Measurements from ENCODE around the gene RALGDS. TPM values are rescaled to one million over a fixed set of nuclear protein-coding genes. Genes with fewer than 3 reads are reported as not detected.

RALGDS gene
- total RNA-seq, 1 experiment from 2014 or later, result 13.7 TPM

DNA sequence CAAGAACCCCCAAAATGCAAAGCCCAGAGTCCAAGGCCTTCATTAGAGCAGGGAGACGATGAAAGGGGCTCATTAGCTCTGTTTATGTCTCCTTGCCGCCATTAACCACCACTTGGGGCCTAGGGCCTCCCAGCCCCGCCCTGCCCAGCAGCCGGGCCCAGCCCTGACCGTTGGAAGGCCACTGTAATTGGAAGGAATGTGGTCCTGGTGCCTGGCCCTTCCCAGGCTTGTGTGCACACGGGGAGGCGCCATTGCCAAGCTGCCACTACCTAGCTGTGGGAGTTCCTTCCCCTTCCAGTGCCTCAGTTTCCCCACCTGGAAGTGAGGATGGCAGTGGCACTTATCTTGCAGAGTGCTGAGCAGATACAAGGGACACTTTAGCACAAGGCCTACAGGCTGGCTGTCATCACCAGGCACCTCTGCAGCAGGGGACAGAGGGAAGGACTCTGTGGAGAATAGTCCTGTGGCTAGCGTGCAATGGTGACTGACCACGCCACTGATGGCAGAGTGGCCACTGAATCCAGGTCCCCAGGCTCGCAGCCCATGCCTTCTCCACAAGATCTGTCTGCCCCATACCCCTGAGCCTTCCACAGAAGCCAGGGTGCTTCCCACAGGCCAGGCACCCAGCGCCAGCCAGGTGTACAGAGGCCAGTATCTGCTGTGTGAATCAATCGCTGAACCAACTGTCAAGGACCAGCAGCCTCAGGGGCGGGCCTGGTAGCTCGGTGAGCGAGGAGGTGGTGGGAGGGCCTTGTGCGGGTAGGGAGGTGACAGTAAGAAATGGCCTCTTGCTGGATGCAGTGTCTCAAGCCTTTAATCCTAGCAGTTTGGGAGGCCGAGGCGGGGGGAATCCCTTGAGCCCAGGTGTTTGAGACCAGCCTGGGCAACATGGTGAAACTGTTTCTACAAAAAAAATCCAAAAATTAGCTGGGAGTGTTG lies 21.9 kb upstream of the RALGDS start:
- Mint-ChIP-seq H3K27me3 (ENCODE audit: unreplicated experiment) (no peaks in the 10 kb centered on the region), H3K4me1 (ENCODE audit: low read depth, unreplicated experiment) (no peaks in the 10 kb centered on the region)
- intact Hi-C loops (cut with micrococcal nuclease; ENCODE audit: unreplicated experiment), result loop anchor here (10.0 kb wide), 1 partner anchor 108 kb away; the partner anchor contains the start of gene GTF3C5

DNA sequence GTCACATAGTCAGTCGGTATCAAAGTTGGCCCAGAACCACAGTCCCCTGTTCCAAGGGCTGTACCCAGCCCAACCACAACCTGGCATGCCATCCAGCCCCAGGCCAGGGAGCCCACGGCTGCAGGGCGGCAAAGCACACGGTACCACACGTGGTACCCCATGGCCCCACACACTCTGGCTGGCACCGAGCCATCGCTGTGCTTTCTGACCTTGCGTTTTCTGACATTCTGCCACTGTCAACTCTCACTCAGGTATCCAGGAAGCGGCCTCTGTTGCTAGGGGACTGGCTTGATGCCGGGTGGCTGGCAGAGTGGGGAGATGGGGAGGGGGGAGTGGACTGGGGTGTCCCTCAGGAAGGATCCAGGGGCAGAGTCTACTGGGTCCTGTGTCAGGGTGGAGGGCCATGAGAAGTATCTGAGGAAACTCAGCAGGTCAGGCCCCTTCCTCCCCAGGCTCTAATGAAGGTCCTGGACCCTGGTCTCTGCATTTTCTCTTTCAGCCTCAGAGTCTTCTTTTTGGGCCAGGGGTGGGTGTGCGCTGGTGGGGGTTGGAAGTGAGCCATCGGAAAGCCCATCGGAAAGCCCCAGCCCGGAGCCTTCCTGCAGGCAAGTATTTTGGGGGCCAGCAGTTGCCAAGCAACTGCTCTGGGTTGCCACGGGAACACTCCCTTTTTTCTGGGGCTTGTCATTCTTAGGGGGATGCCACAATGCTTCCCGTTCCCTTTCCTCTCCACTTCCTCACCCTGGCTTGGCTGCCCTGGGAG lies 21.0 kb upstream of the RALGDS start:
- CTCF ChIA-PET, result no interaction called here

More for the DNA sequence above, 21.9 kb upstream of the RALGDS start:
- peaks cover 11% of the 10 kb centered on the region for H3K36me3 Mint-ChIP-seq (ENCODE audit: insufficient read depth, unreplicated experiment)
- CTCF ChIA-PET, result interaction anchor here (2.0 kb wide), 1 partner anchor 8 kb away, joined by 40 read pairs; no protein-coding TSS in a partner anchor
- TF ChIP-seq, protein P1, sequence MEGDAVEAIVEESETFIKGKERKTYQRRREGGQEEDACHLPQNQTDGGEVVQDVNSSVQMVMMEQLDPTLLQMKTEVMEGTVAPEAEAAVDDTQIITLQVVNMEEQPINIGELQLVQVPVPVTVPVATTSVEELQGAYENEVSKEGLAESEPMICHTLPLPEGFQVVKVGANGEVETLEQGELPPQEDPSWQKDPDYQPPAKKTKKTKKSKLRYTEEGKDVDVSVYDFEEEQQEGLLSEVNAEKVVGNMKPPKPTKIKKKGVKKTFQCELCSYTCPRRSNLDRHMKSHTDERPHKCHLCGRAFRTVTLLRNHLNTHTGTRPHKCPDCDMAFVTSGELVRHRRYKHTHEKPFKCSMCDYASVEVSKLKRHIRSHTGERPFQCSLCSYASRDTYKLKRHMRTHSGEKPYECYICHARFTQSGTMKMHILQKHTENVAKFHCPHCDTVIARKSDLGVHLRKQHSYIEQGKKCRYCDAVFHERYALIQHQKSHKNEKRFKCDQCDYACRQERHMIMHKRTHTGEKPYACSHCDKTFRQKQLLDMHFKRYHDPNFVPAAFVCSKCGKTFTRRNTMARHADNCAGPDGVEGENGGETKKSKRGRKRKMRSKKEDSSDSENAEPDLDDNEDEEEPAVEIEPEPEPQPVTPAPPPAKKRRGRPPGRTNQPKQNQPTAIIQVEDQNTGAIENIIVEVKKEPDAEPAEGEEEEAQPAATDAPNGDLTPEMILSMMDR (IDR thresholded peaks at IDR 0.05; ENCODE audit: unreplicated experiment), result no peak
- H3K9me3 Mint-ChIP-seq (ENCODE audit: low read depth, unreplicated experiment), result no peaks in the 10 kb centered on the region
- no TSS peak for BruUV-seq (replicated peaks)
- no peak overlapping the region for H3K27ac Mint-ChIP-seq (ENCODE audit: unreplicated experiment)
- no peak for DNase-seq
- H3K4me3 Mint-ChIP-seq (ENCODE audit: low read depth, unreplicated experiment), result no peak overlapping the region

DNA sequence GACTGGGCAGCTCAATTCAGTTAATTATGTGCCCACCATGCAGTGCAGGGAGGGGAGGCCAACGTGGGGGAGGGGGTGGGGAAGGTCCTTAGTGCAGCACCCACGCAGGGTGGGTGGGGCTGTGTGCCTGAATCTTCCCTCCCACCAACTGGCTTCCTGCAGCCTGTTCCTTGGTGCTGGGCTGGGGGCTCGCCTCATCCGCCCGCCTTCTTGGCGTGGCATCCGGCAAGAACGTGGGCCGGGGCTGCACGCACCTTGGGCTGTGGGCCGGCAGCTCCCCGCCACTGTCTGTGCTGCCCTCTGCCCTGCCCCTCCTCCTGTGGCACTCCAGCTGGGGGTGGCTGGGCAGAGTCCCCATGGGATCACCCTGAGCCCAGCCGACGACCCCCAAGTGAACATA lies 19.6 kb upstream of the RALGDS start:
- Mint-ChIP-seq H3K9me3 (ENCODE audit: low read depth, unreplicated experiment) (no peaks in the 10 kb centered on the region), H3K36me3 (ENCODE audit: insufficient read depth, unreplicated experiment) (peaks cover 4% of the 10 kb centered on the region), H3K4me1 (ENCODE audit: low read depth, unreplicated experiment) (peaks cover 6% of the 10 kb centered on the region), H3K27me3 (ENCODE audit: unreplicated experiment) (no peaks in the 10 kb centered on the region), H3K4me3 (ENCODE audit: low read depth, unreplicated experiment) (no peak overlapping the region), H3K27ac (ENCODE audit: unreplicated experiment) (no peak overlapping the region)
- CTCF ChIA-PET, result no interaction called here
- intact Hi-C loops (cut with micrococcal nuclease; ENCODE audit: unreplicated experiment), result loop anchor here (10.0 kb wide), 1 partner anchor 106 kb away; the partner anchor contains the start of gene GTF3C5
- BruUV-seq (replicated peaks), result no TSS peak
- TF ChIP-seq, protein P1 (IDR thresholded peaks at IDR 0.05; ENCODE audit: unreplicated experiment), result no peak
- DNase-seq, result no peak

More for the DNA sequence above, 21.0 kb upstream of the RALGDS start:
- no peak for DNase-seq
- Mint-ChIP-seq H3K4me1 (ENCODE audit: low read depth, unreplicated experiment) (no peaks in the 10 kb centered on the region), H3K27ac (ENCODE audit: unreplicated experiment) (no peak overlapping the region), H3K9me3 (ENCODE audit: low read depth, unreplicated experiment) (no peaks in the 10 kb centered on the region), H3K36me3 (ENCODE audit: insufficient read depth, unreplicated experiment) (peaks cover 4% of the 10 kb centered on the region), H3K27me3 (ENCODE audit: unreplicated experiment) (no peaks in the 10 kb centered on the region), H3K4me3 (ENCODE audit: low read depth, unreplicated experiment) (no peak overlapping the region)
- no TSS peak for BruUV-seq (replicated peaks)
- intact Hi-C loops (cut with micrococcal nuclease; ENCODE audit: unreplicated experiment), result loop anchor here (10.0 kb wide), 1 partner anchor 107 kb away; the partner anchor contains the start of gene GTF3C5
- TF ChIP-seq, protein P1 (IDR thresholded peaks at IDR 0.05; ENCODE audit: unreplicated experiment), result no peak

DNA sequence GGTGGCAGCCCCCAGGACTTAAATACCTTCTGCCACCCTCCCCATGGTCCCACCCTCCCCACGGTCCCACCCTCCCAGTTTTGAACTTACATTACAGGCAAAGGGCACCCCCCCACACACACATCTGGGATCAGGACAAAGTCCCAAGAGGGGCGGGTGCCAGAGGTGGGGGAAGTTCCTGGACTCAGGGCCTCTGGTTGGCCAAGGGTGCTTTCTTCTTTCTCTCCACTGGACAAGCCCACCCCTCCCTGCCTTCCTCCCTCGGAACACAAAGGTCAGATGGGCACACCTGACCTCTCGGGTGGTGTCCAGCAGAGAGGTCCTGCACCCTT lies 19.1 kb upstream of the RALGDS start:
- H3K4me3 Mint-ChIP-seq (ENCODE audit: low read depth, unreplicated experiment), result no peak overlapping the region
- intact Hi-C loops (cut with micrococcal nuclease; ENCODE audit: unreplicated experiment), result loop anchor here (10.0 kb wide), 1 partner anchor 105 kb away; the partner anchor contains the start of gene GTF3C5
- DNase-seq, result no peak
- TF ChIP-seq, protein P1 (IDR thresholded peaks at IDR 0.05; ENCODE audit: unreplicated experiment), result no peak
- H3K27me3 Mint-ChIP-seq (ENCODE audit: unreplicated experiment), result no peaks in the 10 kb centered on the region
- H3K27ac Mint-ChIP-seq (ENCODE audit: unreplicated experiment), result no peak overlapping the region
- H3K36me3 Mint-ChIP-seq (ENCODE audit: insufficient read depth, unreplicated experiment), result peaks cover 4% of the 10 kb centered on the region
- H3K4me1 Mint-ChIP-seq (ENCODE audit: low read depth, unreplicated experiment), result peaks cover 11% of the 10 kb centered on the region
- CTCF ChIA-PET, result no interaction called here
- no TSS peak for BruUV-seq (replicated peaks)
- no peaks in the 10 kb centered on the region for H3K9me3 Mint-ChIP-seq (ENCODE audit: low read depth, unreplicated experiment)
